Neural progenitor cell (in vitro differentiated cells): ENCODE measurements around the gene DNM2. TPM values are rescaled to one million over a fixed set of nuclear protein-coding genes. Genes with fewer than 3 reads are reported as not detected.
A peak's percentile ranks its signal among the peaks of the same experiment; 100 is the strongest.
"Not testable (repeated sequence)": the region's sequence is repeated elsewhere in the genome, so short reads cannot be mapped to it uniquely, and the experiment has no call there.

Experiments used
- DNase-seq: peaks from one replicate; pipeline ENCODE4 v3.0.0-alpha.2; 2016; ENCODE audit warnings: low spot score
- H2AFZ ChIP-seq: fragments of 200-600 bp; sonication (generic); replicated peaks from 2 replicates; pipeline ENCODE4 v1.6.1; 2016; ENCODE audit warnings: antibody characterized with exemption
- H3F3A ChIP-seq: fragments of 200-600 bp; sonication (generic); 2 replicates; pipeline ENCODE4 v1.6.1; 2016; ENCODE audit warnings: antibody characterized with exemption, low read depth
- H3K27ac ChIP-seq: fragments of 200-600 bp; sonication (generic); 2 replicates; pipeline ENCODE4 v1.5.1; 2016; ENCODE audit warnings: mild to moderate bottlenecking
- H3K27me3 ChIP-seq: fragments of 200-600 bp; sonication (generic); 2 replicates; pipeline ENCODE4 v1.6.1; 2016; ENCODE audit warnings: mild to moderate bottlenecking, moderate library complexity
- H3K36me3 ChIP-seq: fragments of 200-600 bp; sonication (generic); 2 replicates; pipeline ENCODE4 v1.5.1; 2016
- H3K4me1 ChIP-seq: fragments of 200-600 bp; sonication (generic); 2 replicates; pipeline ENCODE4 v1.6.1; 2016; ENCODE audit warnings: mixed run types
- H3K4me2 ChIP-seq: fragments of 200-600 bp; sonication (generic); 2 replicates; pipeline ENCODE4 v1.6.1; 2016
- H3K4me3 ChIP-seq: fragments of 200-600 bp; sonication (generic); 2 replicates; pipeline ENCODE4 v1.5.1; 2016
- H3K79me2 ChIP-seq: fragments of 200-600 bp; sonication (generic); 2 replicates; pipeline ENCODE4 v1.6.1; 2016; ENCODE audit warnings: low read depth
- H3K9ac ChIP-seq: fragments of 200-600 bp; sonication (generic); 2 replicates; pipeline ENCODE4 v1.6.1; 2016
- H3K9me3 ChIP-seq: fragments of 200-600 bp; sonication (generic); 2 replicates; pipeline ENCODE4 v1.5.1; 2016; ENCODE audit warnings: low read depth
- H4K20me1 ChIP-seq: fragments of 200-600 bp; sonication (generic); 2 replicates; pipeline ENCODE4 v1.6.1; 2016; ENCODE audit warnings: low read depth
- H3K27ac Mint-ChIP-seq: 3 replicates; pipeline ENCODE4 v1.8.0; 2021; ENCODE audit warnings: mixed read lengths
- H3K27me3 Mint-ChIP-seq: 2 replicates; pipeline ENCODE4 v1.8.0; 2022; ENCODE audit warnings: low read depth, mild to moderate bottlenecking, inconsistent platforms, moderate library complexity, mixed read lengths; ENCODE audit not compliant: insufficient read depth
- H3K36me3 Mint-ChIP-seq: 3 replicates; pipeline ENCODE4 v1.8.0; 2021; ENCODE audit warnings: mixed read lengths
- H3K4me1 Mint-ChIP-seq: 3 replicates; pipeline ENCODE4 v1.8.0; 2021; ENCODE audit warnings: mixed read lengths
- H3K4me3 Mint-ChIP-seq: 3 replicates; pipeline ENCODE4 v1.8.0; 2021; ENCODE audit warnings: mild to moderate bottlenecking, moderate library complexity, mixed read lengths
- H3K9me3 Mint-ChIP-seq: 3 replicates; pipeline ENCODE4 v1.8.0; 2020; ENCODE audit warnings: mixed read lengths
- CTCF ChIP-seq: fragments of 200-600 bp; sonication (generic); IDR thresholded peaks from 2 replicates; pipeline ENCODE4 v1.5.1; 2017; ENCODE audit warnings: antibody characterized with exemption, mild to moderate bottlenecking
- EZH2 ChIP-seq: fragments of 200-600 bp; sonication (generic); IDR thresholded peaks from 2 replicates; pipeline ENCODE4 v1.6.1; 2017; ENCODE audit warnings: antibody characterized with exemption, mild to moderate bottlenecking, moderate library complexity
- EZH2phosphoT487 ChIP-seq: fragments of 200-600 bp; sonication (generic); IDR thresholded peaks from 2 replicates; pipeline ENCODE4 v1.6.1; 2017; ENCODE audit warnings: antibody characterized with exemption
- total RNA-seq: library from RNA; depleted of rRNA; stranded (reverse); fragments of >200 nt; gene quantifications from 2 replicates; pipeline ENCODE4 v1.2.3, GENCODE V29; 2015; ENCODE audit warnings: low replicate concordance

The DNM2 gene
- total RNA-seq, 1 donor from 2014 or later, result 49.9 TPM

- Histone ChIP-seq H2AFZ (peak overlapping the region; percentile 96), H3K4me3 (no peak overlapping the region), H3F3A (peaks cover under 1% of the 10 kb centered on the region), H4K20me1 (no peaks in the 10 kb centered on the region), H3K9me3 (no peaks in the 10 kb centered on the region), H3K36me3 (no peaks in the 10 kb centered on the region), H3K4me2 (no peak overlapping the region), H3K27ac (no peak overlapping the region), H3K27me3 (no peaks in the 10 kb centered on the region), H3K4me1 (no peaks in the 10 kb centered on the region), H3K9ac (no peak overlapping the region), H3K79me2 (no peaks in the 10 kb centered on the region)
- Mint-ChIP-seq H3K27ac (peak overlapping the region; percentile 52), H3K4me3 (no peak overlapping the region), H3K9me3 (peaks cover 2% of the 10 kb centered on the region), H3K27me3 (peaks cover 7% of the 10 kb centered on the region), H3K36me3 (no peaks in the 10 kb centered on the region), H3K4me1 (peaks cover 22% of the 10 kb centered on the region)
- DNase-seq, result peak; percentile 87
- TF ChIP-seq EZH2phosphoT487 (no peak), EZH2 (no peak), CTCF (peak; percentile 96)
Measured at GRCh38 chr19:10864538-10864899, 146.6 kb downstream of the DNM2 start.

- Mint-ChIP-seq H3K27ac (no peak overlapping the region), H3K27me3 (peaks cover 12% of the 10 kb centered on the region), H3K4me3 (no peak overlapping the region), H3K9me3 (no peaks in the 10 kb centered on the region), H3K4me1 (peaks cover 29% of the 10 kb centered on the region), H3K36me3 (no peaks in the 10 kb centered on the region)
- no peaks in the 10 kb centered on the region for H4K20me1 ChIP-seq
- no peaks in the 10 kb centered on the region for H3K36me3 ChIP-seq
- H2AFZ ChIP-seq, result no peak overlapping the region
- H3K27ac ChIP-seq, result no peak overlapping the region
- H3K4me2 ChIP-seq, result no peak overlapping the region
- TF ChIP-seq EZH2, result no peak
- TF ChIP-seq EZH2phosphoT487, result no peak
- TF ChIP-seq CTCF, result no peak
- peaks cover 13% of the 10 kb centered on the region for H3F3A ChIP-seq
- H3K4me1 ChIP-seq, result peaks cover 10% of the 10 kb centered on the region
- H3K27me3 ChIP-seq, result no peaks in the 10 kb centered on the region
- H3K79me2 ChIP-seq, result no peaks in the 10 kb centered on the region
- no peak for DNase-seq
- H3K9ac ChIP-seq, result no peak overlapping the region
- H3K4me3 ChIP-seq, result no peak overlapping the region
- no peaks in the 10 kb centered on the region for H3K9me3 ChIP-seq
Measured at GRCh38 chr19:10866495-10866894, 148.6 kb downstream of the DNM2 start.

- Histone ChIP-seq H3K36me3 (no peaks in the 10 kb centered on the region), H2AFZ (no peak overlapping the region), H3K27ac (no peak overlapping the region), H3K4me1 (peaks cover 15% of the 10 kb centered on the region), H3K27me3 (no peaks in the 10 kb centered on the region), H3K9ac (no peak overlapping the region), H3K9me3 (no peaks in the 10 kb centered on the region), H4K20me1 (peaks cover 15% of the 10 kb centered on the region), H3F3A (peaks cover 23% of the 10 kb centered on the region), H3K79me2 (peaks cover 24% of the 10 kb centered on the region), H3K4me2 (no peak overlapping the region), H3K4me3 (no peak overlapping the region)
- Mint-ChIP-seq H3K36me3 (no peaks in the 10 kb centered on the region), H3K27me3 (peaks cover 7% of the 10 kb centered on the region), H3K27ac (no peak overlapping the region), H3K9me3 (no peaks in the 10 kb centered on the region), H3K4me1 (peaks cover 26% of the 10 kb centered on the region), H3K4me3 (peak overlapping the region; percentile 64)
- no peak for DNase-seq
- no peak for TF ChIP-seq EZH2phosphoT487
- TF ChIP-seq EZH2, result no peak
- TF ChIP-seq CTCF, result no peak
Measured at GRCh38 chr19:10868872-10869547, 151.1 kb downstream of the DNM2 start.

GRCh38 chr19:10869872-10870311, 152.0 kb downstream of the DNM2 start:
- not testable (repeated sequence) for H3K9me3 Mint-ChIP-seq, H3K9me3 ChIP-seq, DNase-seq, H3K36me3 Mint-ChIP-seq, H3K27me3 ChIP-seq, H2AFZ ChIP-seq, H3K9ac ChIP-seq, H3K27me3 Mint-ChIP-seq, H3K36me3 ChIP-seq
- Histone ChIP-seq H4K20me1 (peaks cover 22% of the 10 kb centered on the region), H3K4me1 (peaks cover 15% of the 10 kb centered on the region), H3K27ac (peak overlapping the region; percentile 89), H3K79me2 (peaks cover 32% of the 10 kb centered on the region), H3F3A (peaks cover 23% of the 10 kb centered on the region), H3K4me2 (peak overlapping the region; percentile 74), H3K4me3 (peak overlapping the region; percentile 47)
- Mint-ChIP-seq H3K27ac (peak overlapping the region; percentile 90), H3K4me3 (peak overlapping the region; percentile 69), H3K4me1 (peaks cover 20% of the 10 kb centered on the region)
